ENCODE measurements around the gene WNT7A. TPM values are rescaled to one million over a fixed set of nuclear protein-coding genes. Genes with fewer than 3 reads are reported as not detected.

The WNT7A gene
- total and polyA plus RNA-seq, 4 donors: 1.7 to 4.8 (median 2.0) TPM

Other genes starting within 250 kb of the WNT7A start
- 1 to 10 TPM; 8.8 to 9.2 TPM for gene CHCHD4, start 244.8 kb upstream of the WNT7A start, total RNA-seq
- gene CHCHD4, start 244.8 kb upstream of the WNT7A start, polyA plus RNA-seq: 10 to 100 TPM in 1 of 2 donors, 1 to 10 TPM in 1; 8.9 to 14.0 TPM
- gene TMEM43, start 245.0 kb upstream of the WNT7A start, total RNA-seq: 100 to 1,000 TPM in 1 of 2 donors, 10 to 100 TPM in 1; 69.1 to 104 TPM
- 10 to 100 TPM; 44.3 to 79.9 TPM for gene TMEM43, start 245.0 kb upstream of the WNT7A start, polyA plus RNA-seq